LHCN-M2 (cell line): ENCODE measurements around the gene AOC1. TPM values are rescaled to one million over a fixed set of nuclear protein-coding genes. Genes with fewer than 3 reads are reported as not detected.

Experiments used
- DNase-seq: peaks from one replicate; pipeline ENCODE4 v3.0.0-alpha.2; 2012; ENCODE audit warnings: low read depth
- total RNA-seq: library from RNA; depleted of rRNA; stranded (reverse); fragments of >200 nt; gene quantifications from 2 replicates; pipeline ENCODE4 v1.2.3, GENCODE V29; 2014

AOC1 gene
- total RNA-seq, 1 experiment from 2014 or later, result not detected

GRCh38 chr7:150857276-150858055 lies 5.1 kb downstream of the AOC1 start:
- DNase-seq, result no peak

GRCh38 chr7:150858236-150859197 lies 6.2 kb downstream of the AOC1 start:
- no peak for DNase-seq

DNA sequence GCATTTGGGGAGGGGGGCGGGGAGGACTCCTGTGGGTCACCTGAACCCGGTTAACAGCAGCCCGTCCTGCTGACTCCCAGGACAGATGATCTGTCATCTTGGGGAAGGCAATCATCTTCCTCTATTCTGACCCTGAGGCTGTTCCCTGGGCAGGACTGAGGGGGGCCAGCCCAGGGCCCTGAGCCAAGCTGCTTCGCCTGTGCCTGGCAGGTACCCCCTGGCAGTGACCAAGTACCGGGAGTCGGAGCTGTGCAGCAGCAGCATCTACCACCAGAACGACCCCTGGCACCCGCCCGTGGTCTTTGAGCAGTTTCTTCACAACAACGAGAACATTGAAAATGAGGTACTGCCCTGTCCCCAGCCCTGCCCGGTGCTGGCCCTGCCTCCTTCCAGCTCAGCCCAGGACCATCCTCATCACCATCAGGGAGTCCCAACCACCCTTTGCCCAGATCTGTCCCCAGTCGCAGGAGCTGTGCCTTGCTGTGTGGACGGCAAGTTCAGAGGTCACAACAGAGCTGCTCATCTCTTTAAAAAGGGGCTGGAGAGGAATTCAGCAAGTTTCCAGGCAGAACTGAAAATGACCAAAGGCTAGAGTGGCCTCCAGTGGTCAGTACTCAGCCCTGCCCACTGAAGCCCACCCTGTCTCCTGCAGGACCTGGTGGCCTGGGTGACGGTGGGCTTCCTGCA lies 8.1 kb downstream of the AOC1 start:
- DNase-seq, result no peak

- DNase-seq, result no peak
These were observed 8.6 kb downstream of the AOC1 start for GRCh38 chr7:150860978-150861295.

DNA sequence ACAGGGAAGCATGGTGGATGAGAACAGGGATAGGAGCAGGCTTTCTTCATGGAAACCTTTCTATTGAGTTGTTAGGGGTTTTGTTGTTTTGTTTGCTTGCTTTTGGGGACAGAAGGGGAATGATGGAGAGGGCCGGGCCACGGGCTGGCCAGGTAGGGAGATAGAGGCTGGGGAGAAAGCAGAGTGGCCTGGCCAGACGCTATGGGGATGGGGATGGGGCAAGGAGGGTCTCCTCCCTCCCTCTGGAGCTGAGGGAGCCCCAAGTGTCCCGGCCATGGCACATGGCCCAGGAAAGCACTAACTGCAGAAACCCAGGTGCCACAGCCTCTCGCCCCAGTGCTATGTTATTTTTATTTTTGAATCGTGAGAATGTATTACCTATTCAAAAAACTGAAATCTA lies 10.0 kb downstream of the AOC1 start:
- DNase-seq, result no peak

- DNase-seq, result no peak
These were observed 11.6 kb downstream of the AOC1 start for GRCh38 chr7:150863946-150864345.

DNA sequence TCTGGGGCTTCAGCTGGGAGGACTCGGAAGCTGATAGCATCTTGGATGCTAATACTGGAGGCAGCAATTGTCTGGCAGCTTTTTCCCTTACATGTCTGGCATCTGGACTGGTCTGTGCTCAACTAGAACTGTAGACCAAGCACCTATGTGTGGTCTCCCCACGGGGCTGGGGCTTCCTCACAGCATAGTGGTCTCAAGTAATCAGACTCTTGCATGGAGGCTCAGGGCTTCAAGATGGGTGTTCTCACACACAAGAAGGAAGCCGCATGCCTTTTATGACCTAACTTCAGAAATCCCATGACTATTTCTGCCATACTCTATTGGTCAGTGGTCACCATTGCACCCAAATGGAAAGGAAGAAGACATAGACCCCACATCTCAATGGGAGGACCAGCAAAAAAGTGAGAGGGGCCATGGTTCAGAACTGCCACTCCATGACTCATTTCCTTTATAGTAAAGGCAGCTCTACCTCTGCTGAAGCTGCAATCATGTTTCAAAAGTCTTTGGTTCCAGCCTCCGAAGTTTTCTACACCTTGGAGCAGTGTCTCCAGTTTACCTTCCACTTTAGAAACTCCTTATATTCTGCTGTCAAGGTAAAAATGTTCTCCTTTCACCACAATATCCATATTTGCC lies 14.7 kb downstream of the AOC1 start:
- DNase-seq, result no peak

DNA sequence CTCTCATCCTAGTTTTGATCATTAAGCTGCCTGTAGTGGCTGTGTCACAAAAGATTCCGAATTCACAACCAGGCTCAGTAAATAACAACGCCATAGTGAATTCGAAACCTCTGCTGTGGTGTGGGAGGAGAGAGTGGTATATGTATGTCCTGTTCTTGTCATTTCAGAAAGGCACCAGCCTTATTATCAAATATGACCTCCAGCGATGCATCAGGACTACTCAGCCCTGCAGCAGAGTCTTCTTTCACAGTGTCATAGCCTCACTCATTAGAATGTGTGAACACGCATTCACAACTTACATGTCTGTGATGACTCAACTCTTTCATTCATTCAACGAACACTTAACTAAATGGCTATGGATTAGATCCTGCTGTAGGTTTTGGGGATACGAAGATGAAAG lies 15.3 kb downstream of the AOC1 start:
- no peak for DNase-seq

GRCh38 chr7:150869467-150869866 lies 17.1 kb downstream of the AOC1 start:
- no peak for DNase-seq

- no peak for DNase-seq
These were observed 19.3 kb downstream of the AOC1 start for GRCh38 chr7:150871601-150872000.

GRCh38 chr7:150874401-150875198 lies 22.3 kb downstream of the AOC1 start:
- DNase-seq, result peak; percentile 12

- no peak for DNase-seq
These were observed 23.5 kb downstream of the AOC1 start for GRCh38 chr7:150875791-150876190.

DNA sequence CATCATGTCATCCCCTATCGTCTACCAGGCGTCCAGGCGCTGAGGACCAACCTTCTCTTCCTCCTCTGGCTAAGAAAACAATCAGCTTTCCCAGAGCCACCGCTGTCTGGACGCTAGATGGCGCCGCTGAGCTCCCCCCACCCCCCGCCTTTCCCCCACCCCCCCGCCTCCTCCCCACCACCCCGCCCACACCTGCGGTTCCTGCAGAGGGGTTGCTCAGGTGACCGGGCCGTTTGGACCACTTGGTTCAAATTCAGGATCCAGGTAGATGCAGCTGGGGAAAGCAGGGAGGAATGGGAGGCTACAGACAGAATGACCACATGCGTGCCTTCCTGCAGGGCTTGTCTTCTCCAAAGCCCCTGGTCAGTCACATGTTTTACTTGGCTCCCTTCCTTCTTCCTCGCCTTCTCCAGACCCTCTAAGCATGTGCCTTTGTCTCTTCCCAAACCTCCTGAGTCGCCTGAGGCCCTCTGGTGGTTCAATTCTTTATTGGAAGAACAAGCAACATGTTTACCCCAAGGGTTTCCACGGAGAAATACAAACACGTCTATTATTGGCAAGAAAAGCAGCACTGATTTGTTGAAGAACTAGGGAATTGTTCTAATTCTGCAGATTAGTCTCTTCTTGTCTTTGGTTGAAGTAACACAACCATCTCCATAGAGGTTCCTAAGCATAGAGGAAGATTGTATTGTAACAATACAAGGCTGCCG lies 24.7 kb downstream of the AOC1 start:
- DNase-seq, result peak; percentile 73

DNA sequence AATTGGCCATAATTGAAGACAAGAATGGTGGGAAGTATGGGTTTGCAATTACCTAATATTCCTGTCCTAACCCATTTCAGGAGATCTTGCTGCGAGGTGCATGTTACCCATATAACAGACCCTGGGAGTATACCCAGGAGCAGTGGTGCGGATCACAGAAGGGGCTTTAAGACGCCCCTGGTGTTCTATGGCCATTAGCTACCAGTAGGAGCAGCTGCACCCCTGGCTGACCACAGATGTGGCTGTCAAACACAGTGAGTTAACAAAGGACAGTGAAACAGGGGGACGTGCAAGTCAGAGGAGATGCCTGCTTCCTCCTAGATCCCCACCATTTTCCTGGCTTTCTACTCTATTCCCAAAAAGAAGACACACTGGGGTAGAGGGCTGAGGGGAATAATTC lies 25.2 kb downstream of the AOC1 start:
- no peak for DNase-seq

DNA sequence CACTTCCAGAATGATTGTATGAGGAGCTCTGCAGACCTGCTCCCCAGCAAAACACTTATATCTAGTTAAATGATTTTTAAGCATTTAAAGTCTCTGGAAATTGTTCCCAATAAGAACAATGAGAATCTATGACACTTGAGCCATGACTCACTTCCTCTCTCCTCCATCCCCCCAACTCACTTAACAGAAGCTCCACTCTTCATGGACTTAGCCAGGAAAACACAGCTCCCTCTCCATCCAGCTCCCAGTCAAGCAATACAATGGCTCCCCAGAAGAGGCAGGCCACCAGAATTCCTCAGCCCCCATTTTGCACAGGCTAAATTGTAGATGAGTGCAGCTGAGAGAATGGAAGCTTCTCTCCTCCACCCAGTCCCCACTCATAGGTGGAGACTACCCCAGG lies 27.0 kb downstream of the AOC1 start:
- DNase-seq, result no peak

GRCh38 chr7:150881189-150881588 lies 28.9 kb downstream of the AOC1 start:
- DNase-seq, result no peak

DNA sequence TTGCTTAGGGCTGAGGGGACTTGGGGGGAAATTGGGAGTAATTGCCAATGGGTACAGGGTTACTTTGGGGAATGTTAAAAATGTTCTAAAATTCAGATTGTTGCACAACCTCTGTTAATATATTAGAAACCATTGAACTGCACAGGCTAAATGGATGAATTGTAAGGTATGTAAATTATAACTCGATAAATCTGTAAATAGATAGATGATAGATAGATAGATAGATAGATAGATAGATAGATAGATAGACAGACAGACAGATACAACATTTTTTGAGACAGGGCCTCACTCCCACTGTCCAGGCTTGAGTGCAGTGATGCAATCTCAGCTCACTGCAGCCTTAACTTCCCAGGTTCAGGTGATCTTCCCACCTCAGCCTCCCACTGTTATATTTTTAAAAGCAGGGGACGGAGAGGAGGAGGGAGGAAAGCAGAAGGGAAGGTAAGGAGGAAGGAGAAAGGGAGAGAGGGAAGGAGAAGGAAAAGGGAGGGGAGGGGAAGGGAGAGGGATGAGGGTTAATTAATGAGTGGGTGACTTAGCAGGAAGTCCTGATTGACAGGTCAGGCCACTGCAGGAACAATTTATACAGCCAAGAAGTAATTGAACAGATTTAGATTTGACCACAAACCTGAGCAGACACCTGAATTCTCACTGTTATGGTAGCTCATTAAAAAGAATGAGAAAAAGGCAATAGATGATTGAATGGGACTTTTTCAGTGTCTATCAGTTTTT lies 38.7 kb downstream of the AOC1 start:
- no peak for DNase-seq

DNA sequence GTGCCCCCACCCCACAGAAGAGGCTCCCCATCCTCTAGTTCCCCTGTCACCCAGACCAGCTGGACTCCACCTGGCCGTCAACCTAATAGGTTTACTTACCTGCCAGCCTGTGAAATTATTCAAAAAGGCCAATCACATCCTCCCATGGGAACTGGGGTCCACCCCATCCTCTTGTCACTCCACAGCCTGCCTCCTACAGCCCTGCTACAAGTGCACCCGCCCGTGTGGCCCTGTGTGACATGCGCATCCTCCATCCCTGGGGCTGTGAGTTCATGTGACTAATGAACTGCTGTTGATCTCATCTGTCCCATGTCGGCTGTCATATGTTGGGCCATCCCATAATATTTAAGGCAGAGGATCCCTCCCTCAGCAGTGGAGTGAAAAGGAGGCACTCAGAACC lies 39.4 kb downstream of the AOC1 start:
- DNase-seq, result no peak

DNA sequence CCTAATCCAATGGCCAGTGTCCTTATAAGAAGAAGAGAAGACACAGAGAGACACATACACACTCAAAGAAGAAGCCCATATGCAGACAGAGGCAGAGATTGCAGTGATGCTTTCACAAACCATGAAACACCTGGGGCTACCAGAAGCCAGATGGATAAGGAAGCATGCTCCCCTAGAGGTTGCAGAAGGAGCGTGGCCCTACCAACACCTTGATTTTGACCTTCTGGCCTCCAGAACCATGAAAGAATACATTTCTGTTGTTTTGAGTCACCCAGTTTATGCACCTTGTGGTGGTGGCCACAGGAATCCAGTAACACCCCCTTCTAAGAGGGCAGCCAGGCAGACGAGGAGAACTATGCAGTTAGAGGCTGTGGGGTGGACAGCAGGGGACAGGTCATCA lies 43.5 kb downstream of the AOC1 start:
- no peak for DNase-seq
